ENCODE results near the gene CMTM8.

CMTM8 gene

DNA sequence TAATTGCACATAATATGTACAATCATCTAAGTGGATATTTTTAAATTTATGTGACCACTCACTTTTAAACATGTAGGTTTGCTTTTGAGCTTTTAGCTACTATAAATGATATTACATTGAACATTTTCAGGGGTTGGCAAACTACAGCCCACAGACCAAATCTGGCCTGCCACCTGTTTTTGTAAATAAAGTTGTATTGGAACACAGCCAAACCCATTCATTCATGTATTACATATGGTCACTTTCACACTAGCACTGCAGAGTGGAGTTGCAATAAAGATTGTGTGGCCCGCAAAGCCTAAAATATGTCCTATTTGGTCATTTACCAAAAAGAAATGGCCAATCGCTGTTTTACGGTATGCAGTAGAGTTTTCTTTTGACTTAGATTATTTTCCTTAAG, 174.4 kb downstream of the CMTM8 start:
- Histone ChIP-seq H2AFZ (ENCODE audit: low read depth, low read length) (no peak overlapping the region), H3K9me3 (ENCODE audit: low read length) (peaks cover 2% of the 10 kb centered on the region), H3K36me3 (ENCODE audit: insufficient read depth, low read length) (no peaks in the 10 kb centered on the region), H3K4me3 (ENCODE audit: low read length) (no peak overlapping the region), H3K27me3 (ENCODE audit: insufficient read depth, low read length) (no peaks in the 10 kb centered on the region), H3K4me1 (ENCODE audit: insufficient read depth, low read length) (peaks cover 25% of the 10 kb centered on the region)

DNA sequence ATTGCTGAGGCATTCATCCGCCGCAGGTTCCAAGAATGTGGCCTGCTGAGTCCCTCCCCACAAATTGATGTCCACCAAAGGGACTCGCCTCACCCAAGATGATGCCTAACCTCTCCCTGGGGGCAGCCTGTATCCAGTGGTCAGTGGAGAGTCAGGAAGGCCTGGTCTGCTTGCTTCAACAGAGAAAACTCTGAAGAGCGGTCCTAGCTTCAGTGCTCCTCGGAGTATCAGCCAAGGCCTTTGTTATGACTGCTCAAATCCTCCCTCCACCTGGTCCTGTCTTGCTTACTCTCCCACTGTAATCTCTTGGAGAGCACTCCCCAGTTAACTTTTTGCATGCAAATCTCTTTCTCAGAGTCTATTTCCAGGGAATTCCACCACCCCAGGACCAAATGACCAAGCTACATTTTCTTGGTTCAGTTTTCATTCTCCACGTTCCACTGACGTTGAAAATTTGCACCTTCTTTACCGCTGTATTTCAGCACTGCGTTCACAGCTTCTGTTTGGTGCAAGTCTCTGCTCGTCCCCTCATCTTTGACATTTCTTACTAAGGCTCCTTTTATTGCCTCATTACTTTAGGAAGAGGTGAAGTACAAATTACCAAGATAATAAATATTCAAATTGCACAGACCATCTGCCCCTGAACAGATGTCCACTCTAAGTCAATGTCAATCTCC, 175.5 kb downstream of the CMTM8 start:
- H2AFZ ChIP-seq (ENCODE audit: low read depth, low read length) = no peak overlapping the region
- H3K4me3 ChIP-seq (ENCODE audit: low read length) = no peak overlapping the region
- H3K36me3 ChIP-seq (ENCODE audit: insufficient read depth, low read length) = no peaks in the 10 kb centered on the region
- no peaks in the 10 kb centered on the region for H3K27me3 ChIP-seq (ENCODE audit: insufficient read depth, low read length)
- peaks cover 3% of the 10 kb centered on the region for H3K9me3 ChIP-seq (ENCODE audit: low read length)
- peaks cover 25% of the 10 kb centered on the region for H3K4me1 ChIP-seq (ENCODE audit: insufficient read depth, low read length)

DNA sequence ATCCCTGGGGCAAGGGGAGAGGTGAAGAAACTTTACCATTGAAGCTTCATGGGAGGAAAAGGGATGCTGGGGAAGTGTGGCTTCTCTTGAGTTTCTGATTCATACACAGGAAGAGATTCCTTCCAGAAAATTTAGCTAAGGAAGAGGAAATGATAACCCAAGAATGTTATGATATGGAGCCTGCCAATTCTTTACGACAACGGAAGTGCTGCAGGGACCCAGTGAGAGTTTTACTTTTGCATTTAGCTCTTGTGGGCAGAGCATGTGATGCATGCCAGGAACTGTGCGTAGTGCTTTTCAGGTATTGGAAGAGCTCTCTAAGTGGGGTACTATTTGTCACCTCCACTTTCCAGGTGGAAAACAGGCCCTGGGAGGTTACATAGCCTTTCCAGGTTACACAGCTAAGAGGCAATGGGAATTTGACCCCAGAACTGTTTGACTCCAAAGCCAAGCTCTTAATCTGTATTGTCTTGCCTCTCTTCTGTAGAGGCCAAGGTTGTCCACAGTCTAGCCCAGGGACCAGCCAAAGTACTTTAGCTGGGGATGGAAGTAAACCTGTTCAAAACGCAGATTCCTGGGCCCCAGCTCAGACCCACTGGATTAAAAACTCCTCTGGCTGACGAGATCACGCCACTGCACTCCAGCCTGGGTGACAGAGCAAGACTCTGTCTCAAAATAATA, 176.2 kb downstream of the CMTM8 start:
- Histone ChIP-seq H2AFZ (ENCODE audit: low read depth, low read length) (no peak overlapping the region), H3K4me3 (ENCODE audit: low read length) (no peak overlapping the region), H3K4me1 (ENCODE audit: insufficient read depth, low read length) (peaks cover 23% of the 10 kb centered on the region), H3K36me3 (ENCODE audit: insufficient read depth, low read length) (no peaks in the 10 kb centered on the region), H3K9me3 (ENCODE audit: low read length) (peaks cover 3% of the 10 kb centered on the region), H3K27me3 (ENCODE audit: insufficient read depth, low read length) (no peaks in the 10 kb centered on the region)

DNA sequence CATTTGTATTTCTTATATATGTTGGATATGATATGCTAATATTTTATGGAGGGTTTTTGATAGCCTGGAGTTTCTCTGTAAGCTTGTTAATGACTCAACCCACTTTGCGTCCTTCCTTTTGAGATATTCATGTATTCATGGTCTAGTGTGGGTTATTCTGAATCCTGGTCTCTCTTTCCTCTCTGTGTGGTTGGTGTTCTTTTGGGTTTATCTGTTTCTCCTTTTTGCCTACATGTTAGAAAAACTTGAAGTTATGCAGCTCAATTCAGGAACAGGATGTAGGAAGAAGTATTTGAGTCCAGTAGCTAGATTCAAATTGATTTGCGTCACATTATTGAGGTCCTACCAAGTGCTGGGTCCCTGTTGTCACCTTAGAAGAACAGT, 181.3 kb downstream of the CMTM8 start:
- Histone ChIP-seq H3K9me3 (ENCODE audit: low read length) (peaks cover 6% of the 10 kb centered on the region), H3K4me1 (ENCODE audit: insufficient read depth, low read length) (peaks cover 21% of the 10 kb centered on the region), H3K27me3 (ENCODE audit: insufficient read depth, low read length) (no peaks in the 10 kb centered on the region), H2AFZ (ENCODE audit: low read depth, low read length) (no peak overlapping the region), H3K4me3 (ENCODE audit: low read length) (no peak overlapping the region), H3K36me3 (ENCODE audit: insufficient read depth, low read length) (no peaks in the 10 kb centered on the region)

All from neuron (in vitro differentiated cells).